HepG2 (cell line): ENCODE data around the gene ELL. TPM values are rescaled to one million over a fixed set of nuclear protein-coding genes. Genes with fewer than 3 reads are reported as not detected.

Source experiments
- ATAC-seq: fragments of 200-7000 bp; cut with Tn5 transposase; 3 replicates; pipeline ENCODE4 v1.9.1; 2020; ENCODE audit warnings: mild to moderate bottlenecking, moderate library complexity
- BruUV-seq: library from RNA; stranded (reverse); fragments of 400-500 nt; replicated peaks from 2 replicates; lab custom pipeline; 2021; lab: Mats Ljungman, UMichigan
- CTCF ChIA-PET: fragments of 300-600 bp; formaldehyde crosslinking; extraction: SDS; loops from one replicate; lab custom pipeline; 2021; ENCODE audit warnings: low total read pairs, inconsistent platforms, low intra/inter-chr PET ratio; lab: Yijun Ruan, JAX
- POLR2A ChIA-PET: fragments of 350-600 bp; sonication (Branson Sonifier 250); formaldehyde crosslinking; loops from one replicate; lab custom pipeline; 2020; ENCODE audit warnings: antibody characterized with exemption, inconsistent platforms; lab: Yijun Ruan, JAX
- DNase-seq: peaks from one replicate; pipeline ENCODE4 v3.0.0-alpha.2; 2015; ENCODE audit warnings: low spot score
- FAIRE-seq: peaks from 3 replicates; lab custom pipeline; 2011; peaks lifted over from hg19 to GRCh38; lab: Jason Lieb, UNC
- H2AFZ ChIP-seq: one replicate; pipeline ENCODE4 v1.6.1; 2011; ENCODE audit warnings: low read length, inconsistent platforms
- H3K27ac ChIP-seq: fragments of 300-600 bp; 3 replicates; pipeline ENCODE4 v1.8.0; 2011; ENCODE audit warnings: mixed run types, mild to moderate bottlenecking, mixed read lengths, low read length, inconsistent platforms; ENCODE audit not compliant: insufficient read depth; ENCODE audit errors: extremely low read length
- H3K27me3 ChIP-seq, 2 experiments: fragments of 200-600 bp in 1 of 2; 2 replicates in 1 of 2; 3 replicates in 1 of 2; pipeline versions ENCODE4 v1.6.0 to v1.8.0; 2011; ENCODE audit warnings: low read length in 2 of 2, mild to moderate bottlenecking in 2 of 2, moderate library complexity in 2 of 2, inconsistent platforms in 1 of 2; ENCODE audit not compliant: insufficient read depth in 2 of 2, control insufficient read depth in 1 of 2
- H3K36me3 ChIP-seq, 2 experiments: fragments of 200-600 bp in 1 of 2; replicated peaks in 1 of 2; 2 replicates in 1 of 2; 3 replicates in 1 of 2; pipeline versions ENCODE4 v1.5.1 to v1.8.0; 2011; ENCODE audit warnings: low read length in 2 of 2, inconsistent platforms in 1 of 2; ENCODE audit not compliant: insufficient read depth in 2 of 2, control insufficient read depth in 1 of 2
- H3K4me1 ChIP-seq: 2 replicates; pipeline ENCODE4 v1.5.1; 2012; ENCODE audit warnings: low read length, inconsistent platforms; ENCODE audit not compliant: insufficient read depth
- H3K4me2 ChIP-seq: 2 replicates; pipeline ENCODE4 v1.6.0; 2011; ENCODE audit warnings: low read depth, low read length, inconsistent platforms
- H3K4me3 ChIP-seq, 3 experiments: fragments of 200-600 bp in 1 of 3; sonication (generic), shearing (Covaris generic) in 1 of 3; replicated peaks in 1 of 3; 2 replicates each; pipeline ENCODE4 v1.5.1; 2011 to 2016; ENCODE audit warnings: low read length in 3 of 3, inconsistent platforms in 2 of 3, low read depth in 2 of 3, mild to moderate bottlenecking in 2 of 3, control low read depth in 1 of 3, mixed read lengths in 1 of 3; ENCODE audit not compliant: insufficient read depth in 1 of 3
- H3K79me2 ChIP-seq: one replicate; pipeline ENCODE4 v1.6.1; 2011; ENCODE audit warnings: low read length, inconsistent platforms; ENCODE audit not compliant: insufficient read depth
- H3K9ac ChIP-seq: 2 replicates; pipeline ENCODE4 v1.6.0; 2011; ENCODE audit warnings: mild to moderate bottlenecking, low read depth, low read length, inconsistent platforms; ENCODE audit not compliant: insufficient read depth
- H3K9me3 ChIP-seq: 2 replicates; pipeline ENCODE4 v1.5.1; 2012; ENCODE audit warnings: mild to moderate bottlenecking, low read length
- H4K20me1 ChIP-seq: 2 replicates; pipeline ENCODE4 v1.6.0; 2011; ENCODE audit warnings: inconsistent platforms, mild to moderate bottlenecking, low read length, moderate library complexity; ENCODE audit not compliant: insufficient read depth
- BRD4 ChIP-seq: sonication (generic); formaldehyde crosslinking; IDR thresholded peaks from 2 replicates; pipeline ENCODE4 v1.4.0; 2020; ENCODE audit warnings: missing genetic modification reagents
- YY1 ChIP-seq: IDR thresholded peaks from 2 replicates; pipeline ENCODE4 v1.6.1; 2011; ENCODE audit warnings: low read length, low read depth, moderate library complexity, mild to moderate bottlenecking; ENCODE audit not compliant: insufficient read depth, insufficient replicate concordance
- ZBTB21 ChIP-seq: sonication (generic); formaldehyde crosslinking; IDR thresholded peaks from 2 replicates; pipeline ENCODE4 v1.4.0; 2020; ENCODE audit warnings: missing genetic modification reagents
- ZNF446 ChIP-seq: sonication (generic); formaldehyde crosslinking; IDR thresholded peaks from 2 replicates; pipeline ENCODE4 v1.5.0; 2020; ENCODE audit warnings: mild to moderate bottlenecking, missing genetic modification reagents
- WGBS: methylation state at CpG from one replicate; pipeline ENCODE4 v1.1.6; 2017; ENCODE audit warnings: low lambda C conversion rate; 5-methylcytosine and 5-hydroxymethylcytosine counted together
- in situ Hi-C: cut with HindIII; loops from 2 replicates; pipeline ENCODE4 v1.10.0; 2017; ENCODE audit warnings: low pct_unique_long_range_greater_than_20kb; ENCODE audit not compliant: extremely low pct_ligation_motif_present
- intact Hi-C: fragments of 100-400 bp; cut with micrococcal nuclease; formaldehyde crosslinking; loops from one replicate; pipeline ENCODE4 v1.10.0; 2022; ENCODE audit not compliant: unreplicated experiment
- polyA plus RNA-seq, 8 experiments: library from polyadenylated mRNA; depleted of rRNA in 3 of 8; stranded (reverse) in 7 of 8; unstranded in 1 of 8; fragments of >200 nt; fragmentation: Illumina TruSeq in 4 of 8; extraction: Trizol in 4 of 8; gene quantifications; 2 replicates each; pipeline versions ENCODE4 v1.2.1 to v1.2.3, GENCODE V29; 2011 to 2016; ENCODE audit warnings: low read depth in 4 of 8, missing spikeins in 1 of 8, mixed read lengths in 1 of 8; ENCODE audit not compliant: insufficient read depth in 1 of 8
- total RNA-seq, 5 experiments: library from RNA; depleted of rRNA; stranded (reverse); fragments of >200 nt; fragmentation: Illumina TruSeq; extraction: Trizol; gene quantifications; 2 replicates each; pipeline ENCODE4 v1.2.3, GENCODE V29; 2016; ENCODE audit warnings: low read depth in 1 of 5
- TF ChIP-seq, protein P1 (sequence below): IDR thresholded peaks from 2 replicates; pipeline ENCODE4 v1.6.1; 2016; ENCODE audit warnings: missing genetic modification reagents, missing compliant biosample characterization
- TF ChIP-seq, protein P2 (sequence below): sonication (generic); formaldehyde crosslinking; IDR thresholded peaks from 2 replicates; pipeline ENCODE4 v1.5.0; 2020; ENCODE audit warnings: mild to moderate bottlenecking, missing genetic modification reagents

ELL gene
- total and polyA plus RNA-seq, 2 of the 13 experiments (the other 11 are each of a cell fraction or from before 2014, with no cell fraction given): 3.7 to 5.4 TPM

- BruUV-seq: no TSS peak
- H3K79me2 ChIP-seq: peaks cover 79% of the 10 kb centered on the region
- in situ Hi-C loops: loop anchor here (10.0 kb wide), 2 partner anchors 47 to 197 kb away; partner anchors contain the start of gene ELL
- peak overlapping the region; percentile 52 for H3K9ac ChIP-seq
- H3K27ac ChIP-seq: peak overlapping the region; percentile 90
- peak overlapping the region; percentile 67; the same call in 1 of the 2 replicates for H3K4me2 ChIP-seq
- 100% methylated on average over 1 of the region's 8 CpGs for WGBS
- H3K4me3 ChIP-seq: no peak overlapping the region
- TF ChIP-seq, protein P1, sequence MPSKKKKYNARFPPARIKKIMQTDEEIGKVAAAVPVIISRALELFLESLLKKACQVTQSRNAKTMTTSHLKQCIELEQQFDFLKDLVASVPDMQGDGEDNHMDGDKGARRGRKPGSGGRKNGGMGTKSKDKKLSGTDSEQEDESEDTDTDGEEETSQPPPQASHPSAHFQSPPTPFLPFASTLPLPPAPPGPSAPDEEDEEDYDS (CRISPR knock-in tag): no peak
- TF ChIP-seq ZNF446 (CRISPR knock-in tag): 0 out of 2 replicates have a peak, but pooled peaks have one; percentile 10
- no peak for TF ChIP-seq ZBTB21 (CRISPR knock-in tag)
- peak; percentile 32 for TF ChIP-seq YY1
- TF ChIP-seq, protein P2, sequence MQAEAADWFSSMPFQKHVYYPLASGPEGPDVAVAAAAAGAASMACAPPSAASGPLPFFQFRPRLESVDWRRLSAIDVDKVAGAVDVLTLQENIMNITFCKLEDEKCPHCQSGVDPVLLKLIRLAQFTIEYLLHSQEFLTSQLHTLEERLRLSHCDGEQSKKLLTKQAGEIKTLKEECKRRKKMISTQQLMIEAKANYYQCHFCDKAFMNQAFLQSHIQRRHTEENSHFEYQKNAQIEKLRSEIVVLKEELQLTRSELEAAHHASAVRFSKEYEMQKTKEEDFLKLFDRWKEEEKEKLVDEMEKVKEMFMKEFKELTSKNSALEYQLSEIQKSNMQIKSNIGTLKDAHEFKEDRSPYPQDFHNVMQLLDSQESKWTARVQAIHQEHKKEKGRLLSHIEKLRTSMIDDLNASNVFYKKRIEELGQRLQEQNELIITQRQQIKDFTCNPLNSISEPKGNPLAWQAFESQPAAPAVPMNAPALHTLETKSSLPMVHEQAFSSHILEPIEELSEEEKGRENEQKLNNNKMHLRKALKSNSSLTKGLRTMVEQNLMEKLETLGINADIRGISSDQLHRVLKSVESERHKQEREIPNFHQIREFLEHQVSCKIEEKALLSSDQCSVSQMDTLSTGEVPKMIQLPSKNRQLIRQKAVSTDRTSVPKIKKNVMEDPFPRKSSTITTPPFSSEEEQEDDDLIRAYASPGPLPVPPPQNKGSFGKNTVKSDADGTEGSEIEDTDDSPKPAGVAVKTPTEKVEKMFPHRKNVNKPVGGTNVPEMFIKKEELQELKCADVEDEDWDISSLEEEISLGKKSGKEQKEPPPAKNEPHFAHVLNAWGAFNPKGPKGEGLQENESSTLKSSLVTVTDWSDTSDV: 0 out of 2 replicates have a peak, but pooled peaks have one; percentile 32
- TF ChIP-seq BRD4 (CRISPR knock-in tag): 0 out of 2 replicates have a peak, but pooled peaks have one; percentile 50
- TF ChIP-seq, all 625 proteins: peak for 4
- H3K27me3 ChIP-seq: no peaks in the 10 kb centered on the region
- H4K20me1 ChIP-seq: peaks cover 10% of the 10 kb centered on the region; the same call in 1 of the 2 replicates
- DNase-seq (no peak), FAIRE-seq (no peak), ATAC-seq (no peak)
- no peaks in the 10 kb centered on the region for H3K9me3 ChIP-seq
- H3K4me1 ChIP-seq: peaks cover 81% of the 10 kb centered on the region
- ChIA-PET CTCF (no interaction called here), POLR2A (interaction anchor here (0.5 to 1.7 kb wide), 8 partner anchors 9 to 158 kb away, joined by 3 to 4 read pairs (median 4); partner anchors contain the start of gene ELL)
- no peaks in the 10 kb centered on the region; a peak in 3 of 5 replicates for H3K36me3 ChIP-seq
- H2AFZ ChIP-seq: no peak overlapping the region
- intact Hi-C loops: loop anchor here (5.0 kb wide), 1 partner anchor 94 kb away; the partner anchor contains the start of gene UBA52
Measured at GRCh38 chr19:18477974-18478373, 43.9 kb downstream of the ELL start.
